Keratinocyte (primary cell): Measurements from ENCODE around the gene MYH7B. TPM values are rescaled to one million over a fixed set of nuclear protein-coding genes. Genes with fewer than 3 reads are reported as not detected.

Experiments
- DNase-seq: peaks from one replicate; pipeline ENCODE4 v3.0.0-alpha.2; 2011; ENCODE audit warnings: low read depth, missing footprints, low spot score
- FAIRE-seq: peaks from 2 replicates; lab custom pipeline; 2011; peaks lifted over from hg19 to GRCh38; lab: Jason Lieb, UNC
- H2AFZ ChIP-seq: 2 replicates; pipeline ENCODE4 v1.6.0; 2012; ENCODE audit warnings: low read length, control low read depth, inconsistent platforms; ENCODE audit not compliant: control insufficient read depth
- H3K27ac ChIP-seq: 2 replicates; pipeline ENCODE4 v1.5.1; 2011; ENCODE audit warnings: low read length; ENCODE audit not compliant: control insufficient read depth, insufficient read depth
- H3K27me3 ChIP-seq: 3 replicates; pipeline ENCODE4 v1.6.0; 2011; ENCODE audit warnings: low read length; ENCODE audit not compliant: control insufficient read depth, insufficient read depth; ENCODE audit errors: extremely low read depth
- H3K36me3 ChIP-seq, 2 experiments: 2 replicates in 1 of 2; 3 replicates in 1 of 2; pipeline ENCODE4 v1.5.1; 2011; ENCODE audit warnings: low read length in 2 of 2, mild to moderate bottlenecking in 1 of 2; ENCODE audit not compliant: control insufficient read depth in 2 of 2, insufficient read depth in 2 of 2; ENCODE audit errors: extremely low read depth in 1 of 2
- H3K4me1 ChIP-seq: 3 replicates; pipeline ENCODE4 v1.5.1; 2011; ENCODE audit warnings: low read length; ENCODE audit not compliant: control insufficient read depth, insufficient read depth; ENCODE audit errors: extremely low read depth
- H3K4me2 ChIP-seq: 3 replicates; pipeline ENCODE4 v1.6.0; 2011; ENCODE audit warnings: low read depth, low read length; ENCODE audit not compliant: control insufficient read depth, insufficient read depth; ENCODE audit errors: extremely low read depth
- H3K4me3 ChIP-seq, 3 experiments: fragments of 200-600 bp in 1 of 3; sonication (generic) in 1 of 3; 2 replicates in 2 of 3; 3 replicates in 1 of 3; pipeline ENCODE4 v1.5.1; 2011 to 2016; ENCODE audit warnings: low read length in 3 of 3, mild to moderate bottlenecking in 3 of 3, control low read depth in 2 of 3, inconsistent platforms in 1 of 3, low read depth in 1 of 3, mixed read lengths in 1 of 3, mixed run types in 1 of 3, moderate library complexity in 1 of 3; ENCODE audit not compliant: control insufficient read depth in 2 of 3, insufficient read depth in 2 of 3; ENCODE audit errors: extremely low read depth in 1 of 3
- H3K79me2 ChIP-seq: 2 replicates; pipeline ENCODE4 v1.6.0; 2012; ENCODE audit warnings: low read length; ENCODE audit not compliant: control insufficient read depth, insufficient read depth
- H3K9ac ChIP-seq: 3 replicates; pipeline ENCODE4 v1.6.0; 2011; ENCODE audit warnings: low read length; ENCODE audit not compliant: control insufficient read depth, insufficient read depth; ENCODE audit errors: extremely low read depth
- H3K9me1 ChIP-seq: 3 replicates; pipeline ENCODE4 v1.6.0; 2011; ENCODE audit warnings: low read length; ENCODE audit not compliant: control insufficient read depth, insufficient read depth; ENCODE audit errors: extremely low read depth
- H3K9me3 ChIP-seq: 2 replicates; pipeline ENCODE4 v1.5.1; 2012; ENCODE audit warnings: low read depth, low read length; ENCODE audit not compliant: control insufficient read depth
- H4K20me1 ChIP-seq: 3 replicates; pipeline ENCODE4 v1.6.0; 2011; ENCODE audit warnings: low read length; ENCODE audit not compliant: control insufficient read depth, insufficient read depth; ENCODE audit errors: extremely low read depth
- CTCF ChIP-seq, 3 experiments: IDR thresholded peaks in 1 of 3; conservative IDR thresholded peaks in 1 of 3; optimal IDR thresholded peaks in 1 of 3; 2 replicates in 2 of 3; 3 replicates in 1 of 3; pipeline versions ENCODE3 to v1.5.1; 2011; ENCODE audit warnings: low read length in 3 of 3, mild to moderate bottlenecking in 3 of 3, moderate library complexity in 2 of 3, control low read depth in 1 of 3, inconsistent platforms in 1 of 3; ENCODE audit not compliant: insufficient read depth in 2 of 3; ENCODE audit errors: extremely low read depth in 1 of 3
- EZH2 ChIP-seq: IDR thresholded peaks from one replicate; pipeline ENCODE4 v1.6.1; 2012; ENCODE audit warnings: inconsistent platforms, mild to moderate bottlenecking, low read length, moderate library complexity
- dilution Hi-C: fragments of 300-500 bp; cut with MboI; formaldehyde crosslinking; loops from one replicate; pipeline ENCODE4 v1.7.0; 2020; ENCODE audit warnings: low sequenced_read_pairs; ENCODE audit not compliant: extremely low pct_ligation_motif_present
- polyA plus RNA-seq, 5 experiments: library from polyadenylated mRNA; depleted of rRNA in 3 of 5; stranded (reverse) in 3 of 5; stranded (forward) in 1 of 5; unstranded in 1 of 5; fragments of >200 nt; gene quantifications; 1 replicate in 1 of 5; 2 replicates in 3 of 5; 3 replicates in 1 of 5; pipeline versions ENCODE4 v1.2.1 to v1.2.3, GENCODE V29; 2011 to 2012; ENCODE audit warnings: missing spikeins in 2 of 5, low read depth in 1 of 5, low replicate concordance in 1 of 5

MYH7B gene
- polyA plus RNA-seq, 1 donor (not counting 4 experiments of a cell fraction or from before 2014, with no cell fraction given): 0.01 TPM

DNA sequence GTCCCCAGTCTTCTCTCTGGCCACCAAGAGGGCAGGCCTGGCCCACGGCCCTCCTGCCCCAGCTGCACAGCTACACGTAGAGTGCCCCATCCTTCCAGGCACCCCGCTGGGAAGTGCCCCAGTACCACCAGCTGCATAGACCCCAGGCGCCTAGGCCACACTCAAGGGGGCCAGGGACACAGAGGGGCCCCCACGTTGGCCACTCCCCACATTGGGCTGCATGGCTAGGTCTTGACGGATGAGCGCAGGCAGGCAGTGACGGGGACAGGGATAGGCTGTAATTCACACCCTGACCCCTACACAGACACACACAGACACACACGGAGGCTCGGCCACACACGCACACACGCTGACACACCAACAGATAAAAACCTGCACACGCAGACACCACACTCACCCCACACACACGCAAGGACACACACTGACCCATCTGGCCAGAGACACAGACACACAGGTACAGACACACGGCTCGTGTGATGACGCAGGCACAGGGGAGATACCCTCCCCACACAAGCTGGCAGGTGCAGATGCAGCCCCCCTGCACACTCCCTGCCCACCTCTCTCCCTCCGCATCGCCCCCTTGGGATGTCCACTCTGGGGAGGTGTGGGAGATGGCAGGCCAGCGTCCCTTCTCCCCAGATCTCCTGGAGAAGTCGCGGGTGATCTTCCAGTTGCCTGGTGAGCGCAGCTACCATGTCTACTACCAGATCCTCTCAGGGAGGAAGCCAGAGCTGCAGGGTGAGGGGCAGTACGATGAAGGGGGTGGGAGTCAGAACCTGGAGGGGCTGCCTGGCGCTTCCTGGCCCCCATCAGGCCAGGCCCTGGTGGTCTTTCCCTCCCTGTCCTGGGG lies 30.0 kb downstream of the MYH7B start:
- H3K36me3 ChIP-seq: no peaks in the 10 kb centered on the region
- peaks cover 24% of the 10 kb centered on the region for H3K27me3 ChIP-seq
- no peaks in the 10 kb centered on the region for H3K9me3 ChIP-seq
- DNase-seq: no peak
- H3K4me2 ChIP-seq: no peak overlapping the region
- no peaks in the 10 kb centered on the region for H4K20me1 ChIP-seq
- no peaks in the 10 kb centered on the region for H3K79me2 ChIP-seq
- H3K9me1 ChIP-seq: no peaks in the 10 kb centered on the region
- no peaks in the 10 kb centered on the region for H3K4me1 ChIP-seq
- no peak overlapping the region for H3K27ac ChIP-seq
- H2AFZ ChIP-seq: no peak overlapping the region
- no peak for FAIRE-seq
- dilution Hi-C loops: no loop called here
- H3K9ac ChIP-seq: no peak overlapping the region
- H3K4me3 ChIP-seq: no peak overlapping the region
- no peak for TF ChIP-seq EZH2
- TF ChIP-seq CTCF (optimal IDR thresholded peaks at IDR 0.05 in 1 of 3, IDR thresholded peaks at IDR 0.05 in 1 of 3, conservative IDR thresholded peaks at IDR 0.05 in 1 of 3; ENCODE audit: extremely low read depth in 1 of 3, insufficient read depth in 2 of 3, low read length in 3 of 3): no peak

DNA sequence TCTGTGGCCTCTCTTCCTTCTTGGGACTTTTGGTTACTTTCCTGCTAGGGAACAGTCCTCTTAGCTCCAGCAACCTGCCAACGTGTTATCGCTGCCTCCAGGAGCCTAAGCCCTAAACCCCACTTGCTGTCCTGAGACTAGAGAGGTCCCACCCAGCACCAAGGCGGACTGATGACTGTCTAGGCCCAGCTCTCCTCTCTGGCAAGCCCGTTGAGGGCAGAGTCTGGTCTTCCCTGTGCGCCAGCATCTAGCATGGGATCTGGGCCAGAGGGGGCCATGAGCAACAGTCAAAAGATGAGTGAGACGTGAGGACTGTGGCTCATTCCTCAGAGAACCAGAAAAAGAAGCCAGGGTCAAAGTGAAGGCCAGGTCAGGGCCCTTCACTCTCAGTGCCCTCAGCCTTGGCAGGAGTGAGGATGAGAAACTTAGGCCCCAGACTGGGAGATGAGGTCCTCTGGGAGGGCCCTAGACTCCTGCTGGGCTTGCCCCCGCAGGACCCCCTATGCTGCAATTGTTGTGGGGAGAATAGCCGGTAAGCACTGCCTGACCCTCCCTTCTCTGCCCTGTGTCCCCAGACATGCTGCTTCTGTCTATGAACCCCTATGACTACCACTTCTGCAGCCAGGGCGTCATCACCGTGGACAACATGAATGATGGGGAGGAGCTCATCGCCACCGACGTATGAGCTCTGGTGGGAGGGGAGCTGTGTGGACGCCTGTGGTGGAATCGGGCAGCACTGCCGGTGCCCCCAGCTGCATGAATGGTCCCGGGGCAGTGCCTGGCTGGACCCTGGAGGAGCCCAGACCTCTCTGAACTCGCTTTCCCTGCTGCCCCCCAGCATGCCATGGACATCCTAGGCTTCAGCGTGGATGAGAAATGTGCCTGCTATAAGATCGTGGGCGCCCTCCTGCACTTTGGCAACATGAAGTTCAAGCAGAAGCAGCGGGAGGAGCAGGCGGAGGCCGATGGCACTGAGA lies 30.9 kb downstream of the MYH7B start:
- dilution Hi-C loops: no loop called here

More for the DNA sequence above, 30.9 kb downstream of the MYH7B start:
- no peak overlapping the region for H2AFZ ChIP-seq
- H3K27me3 ChIP-seq: peaks cover 24% of the 10 kb centered on the region
- H3K79me2 ChIP-seq: no peaks in the 10 kb centered on the region
- no peaks in the 10 kb centered on the region for H3K36me3 ChIP-seq
- H3K27ac ChIP-seq: no peak overlapping the region
- no peaks in the 10 kb centered on the region for H4K20me1 ChIP-seq
- DNase-seq: no peak
- no peak overlapping the region for H3K4me3 ChIP-seq
- no peak overlapping the region for H3K4me2 ChIP-seq
- TF ChIP-seq EZH2 (no peak), CTCF (optimal IDR thresholded peaks at IDR 0.05 in 1 of 3, IDR thresholded peaks at IDR 0.05 in 1 of 3, conservative IDR thresholded peaks at IDR 0.05 in 1 of 3; ENCODE audit: extremely low read depth in 1 of 3, insufficient read depth in 2 of 3, low read length in 3 of 3) (no peak)
- no peaks in the 10 kb centered on the region for H3K4me1 ChIP-seq
- H3K9me1 ChIP-seq: no peaks in the 10 kb centered on the region
- no peaks in the 10 kb centered on the region for H3K9me3 ChIP-seq
- no peak overlapping the region for H3K9ac ChIP-seq
- no peak for FAIRE-seq
